A673 (cell line): ENCODE results near the gene CLSTN2.

Source experiments
- EZH2 ChIP-seq: fragments of 200-600 bp; sonication (generic); IDR thresholded peaks from 2 replicates; pipeline ENCODE4 v1.6.1; 2017; ENCODE audit warnings: borderline replicate concordance, low read depth, mild to moderate bottlenecking, mixed read lengths, antibody characterized with exemption, low read length; ENCODE audit not compliant: poor library complexity, severe bottlenecking
- TF ChIP-seq, protein P1 (sequence below): fragments of 300-800, 200-600 bp; sonication (generic); conservative IDR thresholded peaks from 2 replicates; pipeline ENCODE4 v1.5.1; 2017; ENCODE audit warnings: low read depth, mild to moderate bottlenecking, antibody characterized with exemption, low read length, moderate library complexity, mixed read lengths

DNA sequence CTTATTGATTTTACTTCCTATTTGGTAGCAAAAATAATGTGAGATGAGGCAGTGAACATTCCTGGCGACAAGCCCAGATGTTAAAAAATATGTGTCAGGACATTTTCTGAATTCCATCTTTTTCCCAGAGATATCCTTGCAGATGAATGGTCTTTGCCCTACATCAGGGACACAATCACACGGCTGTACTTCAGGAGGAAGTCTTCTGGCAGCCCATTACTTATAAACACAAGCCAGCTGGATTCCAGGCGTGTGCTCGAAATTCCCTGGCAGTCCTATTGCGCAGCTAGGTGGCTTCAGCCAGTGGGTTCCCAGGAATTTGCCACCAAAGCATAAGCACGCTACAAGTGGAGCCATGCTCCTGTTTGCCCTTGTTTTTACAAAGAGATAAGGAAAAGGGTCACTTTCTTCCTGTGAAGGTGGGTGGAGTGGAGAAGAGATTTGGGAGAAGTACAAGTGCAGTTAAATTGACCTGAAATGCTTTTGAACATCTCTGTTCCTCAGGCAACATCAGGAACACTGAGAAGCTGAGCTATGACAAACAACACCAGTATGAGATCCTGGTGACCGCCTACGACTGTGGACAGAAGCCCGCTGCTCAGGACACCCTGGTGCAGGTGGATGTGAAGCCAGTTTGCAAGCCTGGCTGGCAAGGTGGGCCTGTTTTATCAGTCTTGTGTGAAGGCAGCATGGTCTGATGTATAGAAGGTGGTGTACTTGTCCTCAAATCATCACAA is 485.8 kb downstream of the CLSTN2 start:
- TF ChIP-seq, protein P1, sequence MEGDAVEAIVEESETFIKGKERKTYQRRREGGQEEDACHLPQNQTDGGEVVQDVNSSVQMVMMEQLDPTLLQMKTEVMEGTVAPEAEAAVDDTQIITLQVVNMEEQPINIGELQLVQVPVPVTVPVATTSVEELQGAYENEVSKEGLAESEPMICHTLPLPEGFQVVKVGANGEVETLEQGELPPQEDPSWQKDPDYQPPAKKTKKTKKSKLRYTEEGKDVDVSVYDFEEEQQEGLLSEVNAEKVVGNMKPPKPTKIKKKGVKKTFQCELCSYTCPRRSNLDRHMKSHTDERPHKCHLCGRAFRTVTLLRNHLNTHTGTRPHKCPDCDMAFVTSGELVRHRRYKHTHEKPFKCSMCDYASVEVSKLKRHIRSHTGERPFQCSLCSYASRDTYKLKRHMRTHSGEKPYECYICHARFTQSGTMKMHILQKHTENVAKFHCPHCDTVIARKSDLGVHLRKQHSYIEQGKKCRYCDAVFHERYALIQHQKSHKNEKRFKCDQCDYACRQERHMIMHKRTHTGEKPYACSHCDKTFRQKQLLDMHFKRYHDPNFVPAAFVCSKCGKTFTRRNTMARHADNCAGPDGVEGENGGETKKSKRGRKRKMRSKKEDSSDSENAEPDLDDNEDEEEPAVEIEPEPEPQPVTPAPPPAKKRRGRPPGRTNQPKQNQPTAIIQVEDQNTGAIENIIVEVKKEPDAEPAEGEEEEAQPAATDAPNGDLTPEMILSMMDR, result no peak
- no peak for TF ChIP-seq EZH2
